ENCODE data around the gene ASRGL1.
"Not testable (repeated sequence)": the region's sequence is repeated elsewhere in the genome, so short reads cannot be mapped to it uniquely, and the experiment has no call there.

The ASRGL1 gene

GRCh38 chr11:62378459-62379063, 41.3 kb downstream of the ASRGL1 start:
- H3K4me1 ChIP-seq (ENCODE audit: control insufficient read depth, insufficient read depth, low read length); H3K4me3 ChIP-seq (ENCODE audit: insufficient read depth, low read depth, low read length); H3K27me3 ChIP-seq (ENCODE audit: control insufficient read depth, insufficient read depth, low read length, poor library complexity, severe bottlenecking); H3K9me3 ChIP-seq (ENCODE audit: control insufficient read depth, low read length); H3K27ac ChIP-seq (ENCODE audit: insufficient read depth, low read depth, low read length, poor library complexity, severe bottlenecking); H3K36me3 ChIP-seq (ENCODE audit: control insufficient read depth, insufficient read depth, low read length): not testable (repeated sequence)
- 11 to 16% methylated on average over 8 to 9 of the region's 9 CpGs for WGBS, 2 experiments

GRCh38 chr11:62379586-62379985, 42.3 kb downstream of the ASRGL1 start:
- not testable (repeated sequence) for H3K4me3 ChIP-seq (ENCODE audit: insufficient read depth, low read depth, low read length); H3K27me3 ChIP-seq (ENCODE audit: control insufficient read depth, insufficient read depth, low read length, poor library complexity, severe bottlenecking); H3K27ac ChIP-seq (ENCODE audit: insufficient read depth, low read depth, low read length, poor library complexity, severe bottlenecking); H3K9me3 ChIP-seq (ENCODE audit: control insufficient read depth, low read length); H3K36me3 ChIP-seq (ENCODE audit: control insufficient read depth, insufficient read depth, low read length); H3K4me1 ChIP-seq (ENCODE audit: control insufficient read depth, insufficient read depth, low read length)
- 20 to 43% methylated on average over 1 to 2 of the region's 2 CpGs for WGBS, 2 experiments

- WGBS, 2 experiments, result 38% methylated on average over 12 of the region's 12 CpGs
- H3K27me3 ChIP-seq (ENCODE audit: control insufficient read depth, insufficient read depth, low read length, poor library complexity, severe bottlenecking), result not testable (repeated sequence)
Measured at GRCh38 chr11:62380821-62381245, 43.6 kb downstream of the ASRGL1 start.

GRCh38 chr11:62383822-62384221, 46.6 kb downstream of the ASRGL1 start:
- Histone ChIP-seq H3K4me3 (ENCODE audit: insufficient read depth, low read depth, low read length) (no peak overlapping the region), H3K36me3 (ENCODE audit: control insufficient read depth, insufficient read depth, low read length) (no peaks in the 10 kb centered on the region), H3K4me1 (ENCODE audit: control insufficient read depth, insufficient read depth, low read length) (peaks cover 4% of the 10 kb centered on the region), H3K27ac (ENCODE audit: insufficient read depth, low read depth, low read length, poor library complexity, severe bottlenecking) (no peak overlapping the region), H3K27me3 (ENCODE audit: control insufficient read depth, insufficient read depth, low read length, poor library complexity, severe bottlenecking) (no peaks in the 10 kb centered on the region), H3K9me3 (ENCODE audit: control insufficient read depth, low read length) (no peaks in the 10 kb centered on the region)
- 84 to 90% methylated on average over 4 to 6 of the region's 6 CpGs for WGBS, 2 experiments

More at GRCh38 chr11:62380821-62381245, 43.6 kb downstream of the ASRGL1 start:
- H3K9me3 ChIP-seq (ENCODE audit: control insufficient read depth, low read length); H3K4me3 ChIP-seq (ENCODE audit: insufficient read depth, low read depth, low read length); H3K36me3 ChIP-seq (ENCODE audit: control insufficient read depth, insufficient read depth, low read length); H3K4me1 ChIP-seq (ENCODE audit: control insufficient read depth, insufficient read depth, low read length); H3K27ac ChIP-seq (ENCODE audit: insufficient read depth, low read depth, low read length, poor library complexity, severe bottlenecking): not testable (repeated sequence)

GRCh38 chr11:62386083-62386482, 48.8 kb downstream of the ASRGL1 start:
- not testable (repeated sequence) for H3K4me1 ChIP-seq (ENCODE audit: control insufficient read depth, insufficient read depth, low read length); H3K27ac ChIP-seq (ENCODE audit: insufficient read depth, low read depth, low read length, poor library complexity, severe bottlenecking); H3K4me3 ChIP-seq (ENCODE audit: insufficient read depth, low read depth, low read length); H3K36me3 ChIP-seq (ENCODE audit: control insufficient read depth, insufficient read depth, low read length); H3K9me3 ChIP-seq (ENCODE audit: control insufficient read depth, low read length); H3K27me3 ChIP-seq (ENCODE audit: control insufficient read depth, insufficient read depth, low read length, poor library complexity, severe bottlenecking)
- 89 to 100% methylated on average over 1 to 2 of the region's 3 CpGs for WGBS, 2 experiments

GRCh38 chr11:62387381-62387780, 50.1 kb downstream of the ASRGL1 start:
- no peaks in the 10 kb centered on the region for H3K36me3 ChIP-seq (ENCODE audit: control insufficient read depth, insufficient read depth, low read length)
- H3K4me3 ChIP-seq (ENCODE audit: insufficient read depth, low read depth, low read length), result no peak overlapping the region
- H3K27me3 ChIP-seq (ENCODE audit: control insufficient read depth, insufficient read depth, low read length, poor library complexity, severe bottlenecking), result no peaks in the 10 kb centered on the region
- no peaks in the 10 kb centered on the region for H3K9me3 ChIP-seq (ENCODE audit: control insufficient read depth, low read length)
- no peaks in the 10 kb centered on the region for H3K4me1 ChIP-seq (ENCODE audit: control insufficient read depth, insufficient read depth, low read length)
- H3K27ac ChIP-seq (ENCODE audit: insufficient read depth, low read depth, low read length, poor library complexity, severe bottlenecking), result no peak overlapping the region
- 90 to 91% methylated on average over 3 of the region's 3 CpGs for WGBS, 2 experiments

- 91 to 93% methylated on average over 11 of the region's 11 CpGs for WGBS, 2 experiments
- no peaks in the 10 kb centered on the region for H3K9me3 ChIP-seq (ENCODE audit: control insufficient read depth, low read length)
- no peaks in the 10 kb centered on the region for H3K4me1 ChIP-seq (ENCODE audit: control insufficient read depth, insufficient read depth, low read length)
- H3K27me3 ChIP-seq (ENCODE audit: control insufficient read depth, insufficient read depth, low read length, poor library complexity, severe bottlenecking), result no peaks in the 10 kb centered on the region
- no peak overlapping the region for H3K27ac ChIP-seq (ENCODE audit: insufficient read depth, low read depth, low read length, poor library complexity, severe bottlenecking)
- no peak overlapping the region for H3K4me3 ChIP-seq (ENCODE audit: insufficient read depth, low read depth, low read length)
- no peaks in the 10 kb centered on the region for H3K36me3 ChIP-seq (ENCODE audit: control insufficient read depth, insufficient read depth, low read length)
Measured at GRCh38 chr11:62388999-62389398, 51.8 kb downstream of the ASRGL1 start.

- H3K9me3 ChIP-seq (ENCODE audit: control insufficient read depth, low read length), result no peaks in the 10 kb centered on the region
- no peak overlapping the region for H3K27ac ChIP-seq (ENCODE audit: insufficient read depth, low read depth, low read length, poor library complexity, severe bottlenecking)
- no peak overlapping the region for H3K4me3 ChIP-seq (ENCODE audit: insufficient read depth, low read depth, low read length)
- WGBS, 2 experiments, result 72 to 77% methylated on average over 5 of the region's 5 CpGs
- no peaks in the 10 kb centered on the region for H3K27me3 ChIP-seq (ENCODE audit: control insufficient read depth, insufficient read depth, low read length, poor library complexity, severe bottlenecking)
- H3K36me3 ChIP-seq (ENCODE audit: control insufficient read depth, insufficient read depth, low read length), result no peaks in the 10 kb centered on the region
- H3K4me1 ChIP-seq (ENCODE audit: control insufficient read depth, insufficient read depth, low read length), result peaks cover 1% of the 10 kb centered on the region
Measured at GRCh38 chr11:62390237-62390636, 53.0 kb downstream of the ASRGL1 start.

GRCh38 chr11:62390722-62391121, 53.5 kb downstream of the ASRGL1 start:
- Histone ChIP-seq H3K9me3 (ENCODE audit: control insufficient read depth, low read length) (no peaks in the 10 kb centered on the region), H3K4me1 (ENCODE audit: control insufficient read depth, insufficient read depth, low read length) (peaks cover 3% of the 10 kb centered on the region), H3K27ac (ENCODE audit: insufficient read depth, low read depth, low read length, poor library complexity, severe bottlenecking) (no peak overlapping the region), H3K36me3 (ENCODE audit: control insufficient read depth, insufficient read depth, low read length) (no peaks in the 10 kb centered on the region), H3K4me3 (ENCODE audit: insufficient read depth, low read depth, low read length) (no peak overlapping the region), H3K27me3 (ENCODE audit: control insufficient read depth, insufficient read depth, low read length, poor library complexity, severe bottlenecking) (no peaks in the 10 kb centered on the region)
- 90 to 100% methylated on average over 1 of the region's 1 CpG for WGBS, 2 experiments

GRCh38 chr11:62391642-62392425, 54.6 kb downstream of the ASRGL1 start:
- peaks cover 3% of the 10 kb centered on the region for H3K4me1 ChIP-seq (ENCODE audit: control insufficient read depth, insufficient read depth, low read length)
- H3K9me3 ChIP-seq (ENCODE audit: control insufficient read depth, low read length), result no peaks in the 10 kb centered on the region
- H3K4me3 ChIP-seq (ENCODE audit: insufficient read depth, low read depth, low read length), result no peak overlapping the region
- 91 to 92% methylated on average over 16 of the region's 16 CpGs for WGBS, 2 experiments
- H3K27ac ChIP-seq (ENCODE audit: insufficient read depth, low read depth, low read length, poor library complexity, severe bottlenecking), result no peak overlapping the region
- H3K27me3 ChIP-seq (ENCODE audit: control insufficient read depth, insufficient read depth, low read length, poor library complexity, severe bottlenecking), result no peaks in the 10 kb centered on the region
- H3K36me3 ChIP-seq (ENCODE audit: control insufficient read depth, insufficient read depth, low read length), result no peaks in the 10 kb centered on the region

Measured in ectodermal cell (in vitro differentiated cells).